ENCODE data around the gene ZBTB7C.

The ZBTB7C gene

GRCh38 chr18:48053881-48054816 lies 355.0 kb downstream of the ZBTB7C start:
- no peak for DNase-seq (ENCODE audit: low read depth)
- no peak overlapping the region for H3K4me3 ChIP-seq (replicated peaks; ENCODE audit: low read depth, low read length)
- no peak for TF ChIP-seq CTCF (IDR thresholded peaks at IDR 0.05; ENCODE audit: low read length, missing control alignments)

GRCh38 chr18:48052842-48053241 lies 356.3 kb downstream of the ZBTB7C start:
- DNase-seq (ENCODE audit: low read depth): no peak
- no peak for TF ChIP-seq CTCF (IDR thresholded peaks at IDR 0.05; ENCODE audit: low read length, missing control alignments)
- no peak overlapping the region for H3K4me3 ChIP-seq (replicated peaks; ENCODE audit: low read depth, low read length)

- H3K4me3 ChIP-seq (replicated peaks; ENCODE audit: low read depth, low read length): no peak overlapping the region
- TF ChIP-seq CTCF (IDR thresholded peaks at IDR 0.05; ENCODE audit: low read length, missing control alignments): no peak
- DNase-seq (ENCODE audit: low read depth): no peak
Observed at GRCh38 chr18:48051945-48052840, 357.0 kb downstream of the ZBTB7C start.

- no peak for DNase-seq (ENCODE audit: low read depth)
- TF ChIP-seq CTCF (IDR thresholded peaks at IDR 0.05; ENCODE audit: low read length, missing control alignments): no peak
- no peak overlapping the region for H3K4me3 ChIP-seq (replicated peaks; ENCODE audit: low read depth, low read length)
Observed at GRCh38 chr18:48050176-48050575, 359.0 kb downstream of the ZBTB7C start.

- DNase-seq (ENCODE audit: low read depth): no peak
- H3K4me3 ChIP-seq (replicated peaks; ENCODE audit: low read depth, low read length): no peak overlapping the region
- TF ChIP-seq CTCF (IDR thresholded peaks at IDR 0.05; ENCODE audit: low read length, missing control alignments): no peak
Observed at GRCh38 chr18:48049757-48050156, 359.4 kb downstream of the ZBTB7C start.

- no peak for DNase-seq (ENCODE audit: low read depth)
- H3K4me3 ChIP-seq (replicated peaks; ENCODE audit: low read depth, low read length): no peak overlapping the region
- no peak for TF ChIP-seq CTCF (IDR thresholded peaks at IDR 0.05; ENCODE audit: low read length, missing control alignments)
Observed at GRCh38 chr18:48048251-48048650, 360.9 kb downstream of the ZBTB7C start.

Data from fibroblast of pulmonary artery (primary cell).